GM19193 (cell line): ENCODE measurements around the gene GPHN.

ENCODE experiments used
- POLR2A ChIP-seq: IDR thresholded peaks from 4 replicates; pipeline ENCODE4 v1.6.1; 2011; ENCODE audit not compliant: insufficient read depth, insufficient read length; ENCODE audit errors: extremely low read depth

GPHN gene

DNA sequence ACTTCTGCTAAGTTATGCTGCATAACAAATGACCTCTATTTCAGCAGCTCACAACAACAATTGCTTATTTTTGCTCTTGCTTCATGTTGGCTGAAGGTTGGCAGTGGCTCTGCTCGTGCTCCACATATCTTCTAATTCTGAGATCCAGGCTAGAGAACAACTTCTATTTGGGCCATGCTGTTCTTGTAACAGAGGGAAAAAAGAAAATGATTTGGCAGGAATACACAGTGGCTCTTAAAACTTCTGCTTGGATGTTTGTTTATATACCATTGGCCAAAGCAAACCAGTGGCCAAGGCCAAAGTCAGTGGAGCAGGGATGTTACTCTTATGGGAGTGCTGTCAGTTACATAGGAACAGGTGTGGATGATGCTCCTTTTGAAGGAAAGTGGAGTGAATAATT lies 32.1 kb downstream of the GPHN start:
- no peak for TF ChIP-seq POLR2A

DNA sequence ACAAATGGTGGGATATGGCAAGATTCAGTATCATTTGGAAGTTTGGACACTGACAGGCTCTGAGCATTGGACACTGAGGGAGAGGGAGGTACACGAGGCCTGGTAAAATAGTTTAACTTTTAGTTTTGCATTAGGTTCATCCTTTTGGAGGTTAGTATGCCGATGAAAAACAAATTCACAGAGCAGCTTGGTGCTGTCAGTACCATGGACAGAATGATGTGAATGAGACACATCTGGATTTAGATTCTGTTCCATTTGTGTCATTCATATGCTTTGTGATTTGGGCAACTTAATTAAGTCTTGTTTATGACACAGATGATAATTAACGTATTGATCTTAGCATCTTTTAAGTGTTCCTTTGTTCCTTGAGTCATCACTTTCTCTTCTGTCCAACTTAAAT lies 33.7 kb downstream of the GPHN start:
- TF ChIP-seq POLR2A: no peak

DNA sequence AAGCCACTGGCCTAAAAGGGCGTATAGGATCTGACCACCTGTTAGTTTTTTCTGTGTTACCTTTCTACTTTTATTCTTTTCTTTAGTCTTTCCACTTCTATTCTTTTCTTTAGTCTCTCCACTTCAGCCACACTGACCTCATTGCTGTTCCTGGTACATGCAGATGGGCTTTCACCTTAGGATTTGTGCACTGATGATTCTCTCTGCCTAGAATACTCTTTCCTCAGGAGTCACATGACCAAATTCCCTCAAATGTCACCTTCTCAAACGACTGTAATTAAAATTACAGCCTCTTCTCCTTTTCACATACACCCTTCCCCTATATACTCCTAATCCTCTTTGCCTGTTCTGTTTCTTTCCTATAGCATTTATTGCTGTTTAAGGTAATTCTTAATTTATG lies 36.0 kb downstream of the GPHN start:
- no peak for TF ChIP-seq POLR2A

- no peak for TF ChIP-seq POLR2A
Observed at GRCh38 chr14:66563731-66564130, 55.8 kb downstream of the GPHN start.

DNA sequence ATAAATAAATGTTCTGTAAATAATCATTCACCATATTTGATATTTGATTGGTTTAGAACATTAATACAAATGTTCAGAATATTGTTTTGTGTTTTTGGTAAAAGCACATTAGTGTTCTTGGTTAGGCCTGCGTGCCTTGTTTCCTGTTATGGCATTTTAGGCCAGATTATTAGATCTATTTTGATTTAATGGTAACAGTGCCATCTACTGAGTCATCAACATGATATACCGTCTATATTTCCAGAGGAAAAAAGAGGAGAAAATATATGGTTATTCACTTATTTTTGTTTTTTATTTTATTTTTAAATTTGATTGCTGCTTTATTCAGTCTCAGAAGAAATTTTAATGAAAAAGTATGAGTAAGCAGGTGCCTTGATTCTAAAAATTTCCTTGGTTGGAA lies 60.3 kb downstream of the GPHN start:
- no peak for TF ChIP-seq POLR2A

GRCh38 chr14:66572826-66573225 lies 64.9 kb downstream of the GPHN start:
- no peak for TF ChIP-seq POLR2A

GRCh38 chr14:66575014-66575413 lies 67.1 kb downstream of the GPHN start:
- TF ChIP-seq POLR2A: no peak

- TF ChIP-seq POLR2A: no peak
Observed at GRCh38 chr14:66575939-66576338, 68.0 kb downstream of the GPHN start.

- TF ChIP-seq POLR2A: no peak
Observed at GRCh38 chr14:66595394-66595793, 87.4 kb downstream of the GPHN start.

DNA sequence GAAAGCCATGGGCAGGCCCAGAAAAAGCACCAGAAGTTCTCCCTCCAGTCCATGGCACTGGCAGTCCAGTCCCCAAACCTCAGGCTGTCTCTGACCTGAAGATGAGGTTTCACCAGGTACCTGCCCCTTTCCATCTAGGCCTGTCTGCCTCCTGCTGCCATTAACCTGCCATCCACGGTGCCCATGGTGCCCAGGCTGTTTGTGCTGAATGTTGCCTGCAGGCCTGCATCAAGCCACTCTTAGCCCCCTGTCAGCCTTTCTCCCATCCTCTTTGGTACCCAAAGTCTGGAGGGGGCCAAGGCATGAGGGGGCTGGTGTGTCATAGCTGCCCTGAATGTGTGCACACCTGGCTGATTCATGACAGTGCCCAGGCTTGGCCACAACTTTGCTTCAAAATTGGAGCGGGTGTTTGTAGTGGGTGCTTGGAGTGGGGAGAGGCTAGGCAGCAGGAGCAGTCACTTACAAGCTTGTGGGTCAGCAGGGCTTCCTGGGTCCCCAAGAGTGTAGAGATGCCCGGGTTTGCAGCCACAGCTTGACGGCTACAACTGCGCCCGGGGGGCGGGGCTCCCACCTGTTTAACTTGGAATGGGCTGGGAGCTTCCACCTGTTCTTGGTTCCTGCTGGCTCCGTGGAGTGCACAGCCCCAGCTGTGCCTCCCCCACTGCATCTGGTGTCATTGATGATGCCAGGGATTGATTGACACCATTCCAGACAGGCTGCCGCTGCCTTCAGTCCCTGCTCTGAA lies 88.5 kb downstream of the GPHN start:
- TF ChIP-seq POLR2A: no peak

GRCh38 chr14:66600416-66600815 lies 92.5 kb downstream of the GPHN start:
- TF ChIP-seq POLR2A: no peak

GRCh38 chr14:66601932-66602578 lies 94.1 kb downstream of the GPHN start:
- no peak for TF ChIP-seq POLR2A

DNA sequence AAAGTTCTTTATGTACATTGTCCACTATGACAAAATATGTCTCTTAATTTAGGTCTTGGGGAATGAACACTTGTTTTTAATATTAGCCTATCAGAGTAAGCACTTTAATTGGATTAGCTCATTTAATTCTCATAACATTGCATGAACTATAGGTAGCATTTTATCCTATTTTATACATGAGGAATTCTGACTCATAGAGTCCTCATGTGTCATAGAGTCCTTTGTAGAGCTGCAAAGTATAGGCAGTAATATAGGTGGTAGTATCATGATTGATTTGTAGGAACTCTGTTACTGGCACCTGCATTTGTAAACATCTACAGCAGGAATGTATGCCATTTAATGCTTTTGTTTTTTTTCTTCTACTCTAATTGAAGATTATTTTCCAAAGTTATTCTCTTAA lies 96.0 kb downstream of the GPHN start:
- no peak for TF ChIP-seq POLR2A

- no peak for TF ChIP-seq POLR2A
Observed at GRCh38 chr14:66606826-66607225, 98.9 kb downstream of the GPHN start.

GRCh38 chr14:66610154-66610563 lies 102.2 kb downstream of the GPHN start:
- no peak for TF ChIP-seq POLR2A

GRCh38 chr14:66613344-66613743 lies 105.4 kb downstream of the GPHN start:
- TF ChIP-seq POLR2A: no peak
